ENCODE results near the gene RAB22A. TPM values are rescaled to one million over a fixed set of nuclear protein-coding genes. Genes with fewer than 3 reads are reported as not detected.

The RAB22A gene
- total RNA-seq, 1 donor from 2014 or later, result 22.6 TPM

DNA sequence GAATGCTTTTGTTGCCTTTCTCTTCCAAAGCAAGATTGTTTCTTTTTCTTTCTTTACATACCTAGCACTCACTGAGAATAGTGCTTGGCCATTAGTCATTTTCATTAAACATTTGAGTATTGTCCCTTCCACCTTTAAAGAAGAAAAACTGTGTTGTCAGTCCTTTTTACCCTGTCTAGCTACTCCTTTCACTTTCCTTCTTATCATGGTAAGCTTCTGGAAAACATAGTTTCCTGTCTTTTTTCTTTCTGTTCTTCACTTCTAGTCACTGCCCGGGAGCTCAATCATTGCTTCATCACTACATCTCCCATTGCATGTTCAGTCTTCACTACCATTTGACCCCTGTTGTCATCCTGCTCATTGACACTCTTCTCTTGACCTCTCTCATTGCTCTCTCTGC, 91.6 kb downstream of the RAB22A start:
- Histone ChIP-seq H3K9me3 (no peaks in the 10 kb centered on the region), H3K4me1 (peaks cover 45% of the 10 kb centered on the region), H3K36me3 (no peaks in the 10 kb centered on the region), H3K4me3 (no peak overlapping the region), H3K27ac (no peak overlapping the region), H3K27me3 (ENCODE audit: low read depth) (no peaks in the 10 kb centered on the region)
- intact Hi-C loops (cut with DNase I), result no loop called here
- DNase-seq, result no peak
- no peak for ATAC-seq
- TF ChIP-seq, protein P1, sequence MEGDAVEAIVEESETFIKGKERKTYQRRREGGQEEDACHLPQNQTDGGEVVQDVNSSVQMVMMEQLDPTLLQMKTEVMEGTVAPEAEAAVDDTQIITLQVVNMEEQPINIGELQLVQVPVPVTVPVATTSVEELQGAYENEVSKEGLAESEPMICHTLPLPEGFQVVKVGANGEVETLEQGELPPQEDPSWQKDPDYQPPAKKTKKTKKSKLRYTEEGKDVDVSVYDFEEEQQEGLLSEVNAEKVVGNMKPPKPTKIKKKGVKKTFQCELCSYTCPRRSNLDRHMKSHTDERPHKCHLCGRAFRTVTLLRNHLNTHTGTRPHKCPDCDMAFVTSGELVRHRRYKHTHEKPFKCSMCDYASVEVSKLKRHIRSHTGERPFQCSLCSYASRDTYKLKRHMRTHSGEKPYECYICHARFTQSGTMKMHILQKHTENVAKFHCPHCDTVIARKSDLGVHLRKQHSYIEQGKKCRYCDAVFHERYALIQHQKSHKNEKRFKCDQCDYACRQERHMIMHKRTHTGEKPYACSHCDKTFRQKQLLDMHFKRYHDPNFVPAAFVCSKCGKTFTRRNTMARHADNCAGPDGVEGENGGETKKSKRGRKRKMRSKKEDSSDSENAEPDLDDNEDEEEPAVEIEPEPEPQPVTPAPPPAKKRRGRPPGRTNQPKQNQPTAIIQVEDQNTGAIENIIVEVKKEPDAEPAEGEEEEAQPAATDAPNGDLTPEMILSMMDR (IDR thresholded peaks at IDR 0.05), result no peak

- H3K9me3 ChIP-seq, result no peaks in the 10 kb centered on the region
- H3K27me3 ChIP-seq (ENCODE audit: low read depth), result no peaks in the 10 kb centered on the region
- TF ChIP-seq, protein P1 (IDR thresholded peaks at IDR 0.05), result no peak
- DNase-seq (no peak), ATAC-seq (no peak)
- H3K27ac ChIP-seq, result no peak overlapping the region
- peaks cover 39% of the 10 kb centered on the region for H3K4me1 ChIP-seq
- no peaks in the 10 kb centered on the region for H3K36me3 ChIP-seq
- no peak overlapping the region for H3K4me3 ChIP-seq
- intact Hi-C loops (cut with DNase I), result no loop called here
Measured at GRCh38 chr20:58402305-58402704, 92.8 kb downstream of the RAB22A start.

DNA sequence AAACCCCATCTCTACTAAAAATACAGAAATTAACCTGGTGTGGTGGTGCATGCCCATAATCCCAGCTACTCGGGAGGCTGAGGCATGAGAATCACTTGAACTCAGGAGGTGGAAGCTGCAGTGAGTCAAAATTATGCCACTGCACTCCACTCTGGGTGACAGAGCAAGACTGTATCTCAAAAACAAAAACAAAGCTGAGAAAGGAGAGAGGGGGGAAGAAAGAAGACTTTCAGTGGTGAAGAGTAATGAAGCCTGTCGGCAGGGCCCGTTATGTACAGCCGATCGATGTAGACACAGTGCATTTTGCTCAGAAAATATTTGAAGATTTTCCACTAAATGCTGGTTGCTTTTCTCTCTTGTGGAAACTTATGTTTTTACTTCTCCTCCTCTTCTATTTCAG, 93.3 kb downstream of the RAB22A start:
- DNase-seq, result no peak
- Histone ChIP-seq H3K27ac (no peak overlapping the region), H3K4me1 (peaks cover 43% of the 10 kb centered on the region), H3K27me3 (ENCODE audit: low read depth) (no peaks in the 10 kb centered on the region), H3K36me3 (no peaks in the 10 kb centered on the region), H3K9me3 (no peaks in the 10 kb centered on the region), H3K4me3 (no peak overlapping the region)
- ATAC-seq, result no peak
- intact Hi-C loops (cut with DNase I), result no loop called here
- TF ChIP-seq, protein P1 (IDR thresholded peaks at IDR 0.05), result no peak

DNA sequence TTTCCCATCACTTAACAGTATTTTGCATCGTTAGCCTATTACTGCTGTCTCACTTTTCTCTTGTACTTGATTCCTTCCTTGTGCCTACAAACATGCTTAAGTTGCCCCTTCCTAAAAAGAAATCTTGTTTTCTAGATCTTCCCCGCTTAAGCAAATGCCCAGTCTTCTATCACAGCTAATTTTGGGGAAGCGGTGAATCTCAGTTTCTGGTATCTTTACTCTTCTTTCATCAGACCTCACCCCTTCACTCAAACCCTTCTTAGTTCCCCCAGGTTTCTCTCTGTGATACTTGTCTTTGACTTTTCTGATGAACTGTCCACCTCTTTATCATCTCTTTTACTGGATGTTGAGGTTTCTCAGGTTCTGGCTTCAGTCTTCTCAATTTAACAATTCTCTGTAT, 93.8 kb downstream of the RAB22A start:
- no peaks in the 10 kb centered on the region for H3K27me3 ChIP-seq (ENCODE audit: low read depth)
- H3K4me1 ChIP-seq, result peaks cover 48% of the 10 kb centered on the region
- no peaks in the 10 kb centered on the region for H3K36me3 ChIP-seq
- ATAC-seq, result no peak
- H3K27ac ChIP-seq, result no peak overlapping the region
- no peak overlapping the region for H3K4me3 ChIP-seq
- intact Hi-C loops (cut with DNase I), result no loop called here
- no peaks in the 10 kb centered on the region for H3K9me3 ChIP-seq
- TF ChIP-seq, protein P1 (IDR thresholded peaks at IDR 0.05), result no peak
- no peak for DNase-seq

DNA sequence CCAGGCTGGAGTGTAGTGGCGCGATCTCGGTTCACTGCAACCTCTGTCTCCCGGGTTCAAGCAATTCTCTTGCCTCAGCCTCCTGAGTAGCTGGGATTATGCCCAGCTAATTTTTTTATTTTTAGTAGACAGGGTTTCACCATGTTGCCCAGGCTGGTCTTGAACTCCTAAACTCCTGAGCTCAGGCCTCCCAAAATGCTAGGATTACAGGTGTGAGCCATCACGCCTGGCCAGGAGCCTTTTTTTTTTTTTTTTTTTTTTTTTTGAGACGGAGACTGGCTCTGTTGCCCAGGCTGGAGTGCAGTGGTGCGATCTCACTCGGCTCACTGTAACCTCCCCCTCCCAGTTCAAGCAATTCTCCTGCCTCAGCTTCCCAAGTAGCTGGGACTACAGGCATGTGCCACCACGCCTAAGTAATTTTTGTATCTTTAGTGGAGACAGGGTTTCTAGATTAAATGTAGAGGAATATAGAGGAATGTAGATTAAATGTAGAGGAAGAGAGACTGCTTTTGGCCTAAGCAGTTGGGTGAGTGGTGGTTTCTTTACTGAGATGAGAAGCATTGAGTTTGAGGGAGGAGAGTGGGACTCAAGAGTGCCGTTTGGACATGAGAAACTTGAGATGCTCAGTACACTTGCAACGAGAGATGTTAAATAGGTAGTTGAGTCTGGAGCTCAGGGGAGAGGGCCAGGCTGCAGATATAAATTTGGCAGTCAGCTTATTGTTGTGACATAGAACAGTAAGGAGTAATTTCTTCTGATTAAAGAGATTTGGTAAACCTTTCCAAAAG, 96.2 kb downstream of the RAB22A start:
- no peaks in the 10 kb centered on the region for H3K27me3 ChIP-seq (ENCODE audit: low read depth)
- DNase-seq (no peak), ATAC-seq (no peak)
- TF ChIP-seq, protein P1 (IDR thresholded peaks at IDR 0.05), result no peak
- H3K4me3 ChIP-seq, result no peak overlapping the region
- no peak overlapping the region for H3K27ac ChIP-seq
- H3K9me3 ChIP-seq, result no peaks in the 10 kb centered on the region
- intact Hi-C loops (cut with DNase I), result no loop called here
- no peaks in the 10 kb centered on the region for H3K36me3 ChIP-seq
- peaks cover 53% of the 10 kb centered on the region for H3K4me1 ChIP-seq
